HG02852 (cell line): ENCODE measurements around the gene FAM81A.
"Not testable (repeated sequence)": the region's sequence is repeated elsewhere in the genome, so short reads cannot be mapped to it uniquely, and the experiment has no call there.

Source experiments
- ATAC-seq: cut with Tn5 transposase; IDR thresholded peaks from one replicate; pipeline ENCODE4 v1.9.1; 2021; ENCODE audit warnings: mild to moderate bottlenecking, moderate library complexity; ENCODE audit not compliant: unreplicated experiment

FAM81A gene

DNA sequence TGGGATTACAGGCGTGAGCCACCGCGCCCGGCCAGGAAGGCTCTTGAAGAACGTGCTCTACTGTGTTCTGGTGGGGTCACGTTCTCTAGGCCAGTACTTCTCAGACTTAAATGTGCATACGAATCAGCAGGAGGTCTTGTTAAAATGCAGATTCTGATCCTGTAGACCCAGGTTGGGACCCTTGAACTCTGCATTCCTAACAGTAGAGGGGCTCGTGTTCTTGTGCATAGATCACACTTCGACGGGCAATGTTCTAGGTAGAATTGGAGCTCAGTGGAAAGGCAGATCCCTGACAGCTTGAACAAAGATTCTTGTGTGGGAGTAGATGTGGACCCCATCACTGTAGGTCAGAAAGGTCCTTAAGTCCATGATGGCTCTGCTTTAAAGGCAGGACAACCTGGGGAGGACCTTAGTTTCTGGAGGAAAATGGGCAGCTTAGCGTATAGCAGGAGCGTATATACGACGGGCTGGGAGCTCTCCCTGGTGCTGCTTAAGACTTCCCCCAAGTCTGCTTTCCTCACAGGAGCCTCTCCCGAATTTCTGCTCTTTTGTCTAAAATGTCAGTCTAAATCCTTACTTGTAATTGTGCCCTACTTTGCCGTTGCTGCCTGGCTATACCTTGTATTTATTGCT, 16.9 kb upstream of the FAM81A start:
- no peak for ATAC-seq

DNA sequence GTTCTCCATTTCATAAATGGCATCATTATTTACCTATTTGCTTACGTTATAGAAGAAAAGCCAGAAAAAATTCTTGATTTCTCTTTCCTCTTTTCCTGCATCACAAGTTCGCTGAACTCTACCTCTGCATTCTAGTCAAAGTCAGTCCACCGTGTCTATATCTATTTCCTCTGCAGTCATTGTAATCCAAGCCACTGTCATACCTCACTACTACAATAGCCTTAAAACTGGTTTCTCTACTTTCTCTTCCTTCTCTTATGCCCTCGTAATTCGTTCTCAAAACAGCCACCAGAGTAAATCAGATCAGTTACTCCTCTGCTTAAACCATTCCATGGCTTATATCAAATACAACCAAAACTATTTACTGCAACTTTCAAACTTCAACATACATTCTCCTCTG, 13.4 kb upstream of the FAM81A start:
- ATAC-seq, result no peak

DNA sequence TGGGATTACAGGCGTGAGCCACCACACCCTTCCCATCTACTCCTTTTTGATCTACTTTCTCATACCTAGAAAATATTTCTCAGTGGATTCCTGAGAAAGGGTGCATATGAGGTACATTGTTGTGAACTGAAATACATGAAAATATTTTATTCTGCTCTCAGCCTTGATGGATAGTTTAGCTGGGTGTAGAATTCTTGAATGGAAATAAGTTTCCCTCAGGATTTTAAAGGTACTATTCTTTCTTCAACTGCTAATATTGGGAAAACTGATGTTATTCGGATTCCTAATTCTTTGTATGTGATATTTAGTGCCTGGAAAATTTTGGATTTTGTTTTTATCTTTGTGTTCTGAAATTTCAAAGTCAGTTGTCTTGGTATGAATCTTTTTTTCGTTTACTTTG, 9.1 kb upstream of the FAM81A start:
- not testable (repeated sequence) for ATAC-seq

DNA sequence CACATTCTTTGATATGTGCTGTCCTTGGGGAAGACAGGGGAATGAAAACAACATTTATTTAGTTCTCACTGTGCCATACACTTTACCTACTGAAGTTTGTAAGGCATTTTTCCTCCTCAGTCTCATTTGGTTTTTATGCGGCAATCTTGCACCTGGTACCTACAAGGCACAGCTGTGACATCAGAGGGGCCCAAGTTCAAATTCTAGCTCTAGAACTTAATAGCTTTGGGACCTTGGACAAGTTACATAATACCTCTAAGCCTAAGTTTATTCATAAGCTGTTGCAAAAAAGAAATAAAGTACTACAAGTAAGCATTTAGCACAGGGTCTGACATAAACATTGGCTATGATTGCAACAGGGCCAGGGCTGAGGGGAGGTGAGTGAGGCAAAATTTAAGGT, 5.6 kb upstream of the FAM81A start:
- no peak for ATAC-seq

DNA sequence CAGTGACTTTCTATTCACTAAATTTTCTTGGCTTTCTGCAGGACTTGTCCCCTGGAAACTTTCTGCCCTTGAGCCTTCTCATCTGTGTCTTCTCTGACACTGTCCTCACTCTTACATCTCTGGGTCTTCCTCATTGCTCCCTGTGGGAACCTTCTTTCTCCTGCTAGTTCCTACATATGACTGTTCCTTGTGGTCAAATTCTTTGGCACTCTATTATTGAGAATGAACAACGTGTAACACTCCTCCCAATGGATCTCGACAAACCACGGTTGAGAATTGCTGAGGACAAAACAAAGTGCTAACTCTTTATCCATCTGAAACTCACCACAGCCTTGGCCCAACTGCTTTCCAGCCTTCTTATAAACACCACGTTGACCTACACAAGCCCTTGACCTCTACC, 3.5 kb upstream of the FAM81A start:
- ATAC-seq, result no peak

DNA sequence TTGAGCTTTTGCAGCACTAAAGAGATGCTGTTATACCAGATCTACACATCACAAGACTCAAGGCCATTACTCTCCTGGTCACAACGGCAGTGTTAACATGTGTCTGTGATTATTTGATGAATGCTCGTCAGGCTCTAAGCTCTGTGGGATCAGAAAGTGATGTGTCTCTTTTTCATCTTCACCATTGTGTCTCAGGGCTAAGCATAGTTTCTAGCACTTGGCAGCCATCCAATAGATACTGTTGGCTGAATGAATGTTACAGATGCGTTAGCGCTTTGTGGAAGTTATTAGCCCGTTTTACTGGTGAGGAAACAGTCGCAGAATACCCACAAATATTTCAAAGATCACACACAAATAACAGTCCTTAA, 1.2 kb upstream of the FAM81A start:
- ATAC-seq, result no peak

DNA sequence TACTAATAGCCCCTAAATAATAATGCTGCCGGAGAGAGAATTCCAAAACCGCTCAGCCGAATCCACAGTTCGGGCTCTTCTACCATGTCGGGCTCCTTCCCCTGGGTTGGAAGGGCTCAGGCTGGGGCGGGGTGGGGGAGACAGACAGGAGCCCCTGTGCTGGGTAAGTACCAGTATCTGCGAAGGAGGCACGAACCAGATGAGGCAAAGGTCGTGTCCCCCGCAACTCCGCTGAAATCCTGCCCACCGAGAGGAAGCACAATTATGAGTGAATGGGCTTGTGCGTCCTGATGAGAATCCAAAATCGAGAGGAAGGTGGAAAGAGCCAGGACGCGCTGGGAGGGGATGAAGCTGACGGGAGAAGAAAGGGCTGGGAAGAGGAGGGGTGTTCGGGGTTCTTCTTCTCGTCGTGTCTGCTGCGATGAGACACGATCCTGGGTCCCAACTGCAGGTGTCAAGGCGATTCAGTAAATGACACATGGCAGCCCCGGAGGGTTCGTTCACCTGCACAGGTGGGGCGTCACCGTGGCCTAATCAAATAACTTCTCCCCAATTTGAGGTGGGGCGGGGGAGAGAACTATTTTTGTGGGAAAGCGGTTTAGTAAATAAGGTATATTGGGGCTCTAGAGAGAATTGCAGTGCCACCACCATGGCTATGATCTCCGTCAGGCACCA, 707 bp upstream of the FAM81A start:
- ATAC-seq, result no peak

DNA sequence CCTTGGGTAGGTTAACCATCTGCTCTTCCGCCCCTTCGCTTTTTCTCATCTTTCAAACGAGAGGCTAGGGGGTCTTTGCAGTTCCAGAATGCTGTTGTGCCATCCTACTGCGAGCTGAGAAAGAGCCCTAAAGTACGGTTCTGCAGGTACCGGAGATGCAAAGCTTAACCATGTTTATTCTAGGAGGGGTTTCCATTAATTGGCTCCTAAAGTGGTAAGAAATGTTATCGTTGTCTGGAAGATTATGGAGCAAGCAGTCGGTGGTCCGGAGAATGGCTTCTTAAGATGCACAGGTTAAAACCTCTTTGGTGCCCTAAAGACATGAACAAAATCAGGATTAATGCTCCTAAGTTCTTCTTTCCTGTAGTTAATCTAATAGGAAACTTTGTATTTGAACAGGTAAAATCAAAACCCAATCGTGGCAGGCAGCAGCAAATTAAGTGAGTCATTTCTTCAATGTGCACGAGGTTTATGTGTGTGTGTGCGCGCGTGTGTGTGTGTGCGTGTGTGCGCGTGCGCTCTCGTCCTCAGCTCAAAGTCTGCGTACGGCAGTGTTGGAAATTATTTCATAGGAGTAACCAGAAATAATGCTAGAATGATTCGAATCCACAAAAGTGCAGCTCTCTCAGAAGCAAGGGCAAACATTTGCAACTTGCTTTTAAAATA, 772 bp downstream of the FAM81A start:
- no peak for ATAC-seq

DNA sequence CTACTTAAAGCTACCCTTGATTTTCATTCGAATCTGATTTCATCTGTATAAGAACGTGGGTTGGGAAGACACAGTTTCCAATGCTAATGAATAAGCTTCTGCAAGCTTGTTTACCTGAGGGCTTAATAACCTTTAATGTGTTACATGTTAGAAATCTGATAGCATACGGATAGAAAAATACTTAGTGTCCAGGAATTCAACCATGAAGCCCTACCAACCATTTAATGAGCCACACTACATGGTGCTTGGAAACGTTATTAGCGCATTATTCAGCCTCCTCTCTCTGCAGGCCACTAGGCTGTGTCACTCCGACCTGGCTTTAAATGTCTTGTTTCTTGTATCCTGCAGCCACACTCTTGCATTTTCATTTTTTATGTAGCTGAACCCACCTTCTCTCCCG, 1.6 kb downstream of the FAM81A start:
- ATAC-seq, result no peak

DNA sequence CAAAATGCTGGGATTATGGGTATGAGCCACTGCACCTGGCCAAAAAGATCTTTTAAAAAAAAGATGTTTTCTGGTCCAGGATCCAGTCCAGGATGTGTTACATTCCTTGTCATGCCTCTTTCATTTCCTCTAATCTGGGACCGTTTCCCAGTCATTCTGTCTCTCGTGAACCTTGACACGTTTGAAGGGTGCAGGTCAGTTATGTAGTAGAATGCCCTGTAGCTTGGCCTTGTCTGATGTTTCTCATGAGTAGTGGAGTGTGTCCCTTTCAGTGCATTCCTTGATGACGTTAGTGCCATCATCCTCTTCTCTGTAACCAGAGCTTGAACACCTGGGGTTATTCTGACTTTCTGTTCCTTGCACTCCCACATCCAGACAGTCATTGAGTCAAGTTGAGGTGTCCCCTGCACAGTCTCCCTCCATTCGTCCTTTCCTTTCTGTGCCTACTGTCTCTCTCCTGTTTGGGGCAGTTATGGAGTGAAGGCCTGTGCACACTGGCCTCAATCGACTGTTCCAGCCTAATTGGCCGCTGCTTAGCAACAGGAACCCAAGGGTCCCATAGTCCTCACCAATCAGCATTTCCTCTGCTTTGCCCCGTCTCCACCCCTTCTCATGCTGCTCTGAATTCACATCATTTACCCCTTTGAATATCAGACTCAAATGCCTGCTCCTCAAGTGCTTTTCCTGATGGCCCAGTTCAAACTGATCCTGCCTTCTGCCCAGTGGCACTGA, 5.5 kb downstream of the FAM81A start:
- ATAC-seq, result no peak

DNA sequence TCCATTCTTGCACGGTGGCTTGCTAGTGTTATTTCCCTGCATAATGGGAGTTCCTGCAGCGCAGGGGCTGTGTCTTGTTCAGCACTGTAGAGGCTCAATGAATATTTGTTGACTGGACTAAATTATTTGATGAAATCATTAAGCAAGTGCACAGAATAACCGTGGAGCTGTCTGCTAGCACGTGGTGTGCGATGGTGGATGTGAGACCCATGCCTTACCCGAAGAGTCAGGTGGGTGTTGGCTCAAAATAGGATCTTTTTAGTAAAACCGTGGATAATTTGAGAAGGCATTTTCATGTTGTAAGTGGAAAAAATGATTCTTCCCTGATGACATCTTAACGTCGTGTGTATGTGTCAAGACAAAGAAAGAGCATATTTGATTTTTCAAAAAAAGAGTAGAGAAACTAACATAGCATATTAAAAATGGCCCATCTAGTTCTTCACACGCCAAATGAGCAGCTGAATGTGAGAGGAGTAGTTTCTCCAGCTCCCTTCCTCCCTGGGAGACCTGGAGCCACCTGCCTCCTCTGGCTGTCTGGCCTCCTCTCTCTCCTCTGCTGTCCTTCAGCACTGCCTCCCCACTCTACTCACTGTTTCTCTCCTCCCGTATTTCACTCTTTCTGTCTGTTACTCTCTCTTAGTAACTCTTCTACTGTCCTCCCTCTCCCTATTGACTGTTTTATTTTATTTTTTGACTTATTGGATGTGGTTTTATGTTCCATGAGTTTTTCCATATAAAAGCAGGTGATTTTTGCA, 6.3 kb downstream of the FAM81A start:
- ATAC-seq, result no peak

DNA sequence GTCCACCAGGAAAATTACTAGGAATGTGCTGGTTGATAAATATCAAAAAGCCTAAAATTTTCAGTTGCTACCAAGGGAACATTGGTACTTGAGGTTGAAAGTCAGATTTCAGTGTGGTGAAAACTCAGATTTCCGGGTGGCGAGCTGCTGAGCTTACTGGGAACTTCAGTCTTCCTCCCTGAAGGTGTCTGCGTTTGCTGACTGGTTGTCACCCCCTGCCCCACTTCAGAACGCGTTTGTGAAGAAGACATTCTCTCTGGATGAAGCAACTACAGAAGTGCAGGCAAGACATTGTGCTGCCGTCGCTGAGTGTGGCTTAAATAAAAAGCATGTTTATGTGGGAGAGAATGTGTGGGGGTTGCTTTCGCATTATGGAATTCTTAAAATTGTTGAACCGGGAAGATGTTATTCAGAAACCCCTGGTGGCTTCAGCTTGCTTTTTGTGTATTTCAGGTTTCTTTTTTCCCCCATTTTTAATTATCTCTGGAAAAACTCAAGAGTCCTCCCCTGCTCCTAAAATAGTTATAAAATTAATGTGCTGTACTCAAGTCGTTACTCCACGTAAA, 7.1 kb downstream of the FAM81A start:
- ATAC-seq, result no peak

DNA sequence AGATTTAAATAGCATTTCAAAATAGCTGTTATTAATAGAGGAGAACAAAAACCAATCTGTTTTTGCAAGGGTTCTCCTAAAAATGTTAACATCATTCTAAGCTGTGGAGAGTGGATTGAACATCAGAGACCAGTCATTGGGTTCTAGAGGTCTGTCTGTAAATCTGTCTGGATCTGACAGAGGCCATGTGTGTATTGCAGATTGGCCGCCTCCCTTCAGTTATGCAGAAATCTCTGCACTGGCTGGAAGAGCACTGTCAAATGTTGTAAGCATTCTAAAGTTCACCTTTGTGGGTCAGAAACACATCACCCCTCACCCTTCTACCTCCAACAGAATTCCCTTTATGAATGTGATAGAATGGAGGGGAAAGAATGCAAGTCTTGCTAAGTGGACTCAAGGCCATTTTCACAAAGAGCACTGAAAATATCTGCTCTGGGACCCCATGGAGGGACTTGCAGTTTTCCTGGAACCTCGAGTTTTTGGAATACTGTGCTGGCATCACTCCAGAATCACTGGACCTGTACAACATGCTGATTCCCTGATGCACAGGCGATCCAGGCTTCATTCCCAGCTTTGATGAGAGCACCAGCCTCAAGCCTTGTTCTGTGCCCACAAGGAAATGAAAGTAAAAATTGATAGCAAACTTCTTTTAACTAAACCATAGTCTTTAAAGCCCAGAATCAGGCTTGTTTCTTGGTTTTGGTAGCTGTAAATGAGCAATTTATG, 8.4 kb downstream of the FAM81A start:
- ATAC-seq, result no peak

DNA sequence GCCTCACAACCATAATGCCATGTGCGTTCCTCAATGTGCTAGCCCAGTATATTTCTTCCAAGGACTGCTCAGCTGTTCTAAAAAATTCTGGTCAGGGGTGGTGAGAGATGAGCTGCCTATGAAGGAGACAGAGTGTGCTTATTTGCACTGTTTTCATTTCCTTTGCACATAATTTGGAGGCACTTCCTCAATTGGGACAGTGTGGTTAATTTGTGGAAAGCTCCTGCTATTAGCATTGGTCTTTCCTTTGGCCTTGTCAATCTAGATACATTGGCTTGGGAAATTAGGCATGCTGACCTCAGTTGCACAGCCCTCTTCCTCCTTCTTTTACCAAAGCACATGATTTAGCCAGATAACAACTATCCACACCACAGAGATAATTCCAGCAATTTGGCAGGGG, 9.4 kb downstream of the FAM81A start:
- ATAC-seq, result no peak

DNA sequence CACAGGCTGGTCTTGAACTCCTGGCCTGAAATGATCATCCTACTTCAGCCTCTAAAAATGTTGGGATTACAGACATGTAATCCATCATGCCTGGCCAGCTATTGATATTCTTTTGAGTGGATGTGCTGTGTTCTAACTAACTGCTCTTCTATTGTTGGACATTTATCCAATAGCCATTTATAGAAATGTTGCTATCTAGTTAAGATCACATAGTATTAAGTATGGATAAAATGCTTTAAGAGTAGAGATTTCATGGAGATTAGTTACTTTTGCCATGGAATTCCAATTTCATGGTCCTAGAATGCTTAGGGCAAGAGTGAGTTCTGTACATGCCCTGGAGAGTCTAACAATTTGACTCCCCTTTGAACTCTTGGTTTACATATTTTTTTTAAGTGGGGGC, 10.9 kb downstream of the FAM81A start:
- no peak for ATAC-seq

DNA sequence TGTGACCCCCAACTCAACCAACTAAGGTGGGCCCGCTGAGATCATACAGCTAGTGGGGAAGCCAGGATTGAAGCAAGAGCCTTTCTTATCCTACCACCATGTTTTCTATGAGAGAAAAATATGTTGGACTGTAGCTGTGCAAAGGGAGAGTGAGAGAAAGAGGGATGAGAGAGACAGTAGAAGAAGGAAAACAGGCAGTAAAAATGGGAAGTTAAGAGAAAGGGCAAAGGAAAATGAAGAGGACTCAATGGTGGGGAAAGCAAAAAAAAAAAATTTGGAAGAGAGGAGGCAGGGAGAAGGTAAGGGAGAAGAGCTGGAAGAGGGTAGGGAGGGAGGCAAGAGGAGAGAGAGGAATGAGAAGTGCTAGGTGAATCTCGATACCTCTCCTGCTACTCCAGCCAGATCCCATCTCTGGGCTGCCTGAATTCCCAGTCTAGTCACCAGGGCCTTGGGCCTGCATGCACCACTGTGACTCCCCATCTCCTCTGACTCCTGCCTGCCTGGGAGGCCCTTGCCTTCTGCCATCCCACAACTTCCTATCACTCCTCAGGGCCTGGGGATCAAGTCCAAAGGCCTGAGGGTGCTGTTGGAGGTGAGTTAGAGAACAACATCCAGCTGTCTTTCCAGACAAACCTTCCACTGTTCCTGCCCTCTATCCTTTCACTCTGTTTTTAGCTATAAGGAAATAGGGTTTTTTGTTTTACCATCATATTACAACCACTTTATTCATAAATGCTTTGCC, 15.7 kb downstream of the FAM81A start:
- ATAC-seq, result no peak

DNA sequence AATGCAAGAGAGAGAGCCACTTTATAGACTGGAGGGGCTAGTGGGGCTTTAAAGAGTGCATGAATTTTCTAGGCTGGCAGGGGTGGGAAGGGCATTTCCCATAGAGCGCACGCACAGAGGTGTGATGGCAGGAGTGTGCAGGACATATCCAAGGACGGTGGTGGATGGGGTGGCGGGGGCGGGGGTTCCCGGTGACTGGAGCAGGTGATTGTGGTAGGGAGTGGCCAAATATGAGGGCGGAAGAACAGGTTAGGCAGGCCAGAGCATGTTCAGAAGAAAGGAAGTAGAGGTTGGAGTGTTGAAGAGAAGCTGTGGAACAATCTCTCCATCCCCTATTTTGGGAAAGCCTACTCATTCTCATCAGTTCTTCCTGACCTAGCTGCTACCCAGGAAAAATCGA, 18.1 kb downstream of the FAM81A start:
- no peak for ATAC-seq

DNA sequence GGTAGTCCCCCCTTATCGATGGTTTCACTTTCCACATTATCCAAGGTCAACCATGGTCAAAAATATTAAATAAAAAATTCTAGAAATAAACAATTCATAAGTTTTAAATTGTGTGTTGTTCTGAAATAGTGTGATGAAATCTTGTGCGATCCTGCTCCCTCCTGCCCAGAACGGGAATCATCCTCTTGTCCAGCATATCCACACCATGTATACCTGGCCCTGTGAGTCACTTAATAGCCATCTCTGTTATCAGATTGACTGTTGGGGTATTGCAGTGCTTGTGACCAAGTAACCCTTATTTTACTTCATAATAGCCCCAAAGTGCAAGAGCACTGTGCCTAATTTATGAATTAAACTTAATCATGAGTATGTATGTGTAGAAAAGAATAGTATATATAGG, 19.1 kb downstream of the FAM81A start:
- ATAC-seq, result no peak

DNA sequence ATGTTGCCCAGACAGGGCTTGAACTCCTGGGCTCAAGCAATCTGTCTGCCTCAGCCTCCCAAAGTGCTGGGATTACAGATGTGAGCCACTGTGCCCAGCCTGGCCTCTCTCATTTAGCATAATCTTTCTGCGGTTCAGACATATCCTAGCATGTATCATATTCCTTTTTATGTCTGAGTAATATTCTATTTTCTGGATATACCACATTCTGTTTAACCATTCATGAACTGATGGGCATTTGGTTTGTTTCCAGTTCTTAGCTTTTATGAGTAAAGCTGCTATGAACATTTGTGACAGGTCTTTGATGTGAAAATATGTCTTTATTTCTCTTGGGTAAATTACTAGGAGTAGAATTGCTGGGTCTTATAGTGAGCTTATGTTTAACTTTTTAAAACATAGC, 23.5 kb downstream of the FAM81A start:
- no peak for ATAC-seq
